Nucleus accumbens (tissue), 56 donors: ENCODE measurements around the gene MECP2.

Experiments used
- DNase-seq, 56 donors: peaks; one replicate each; lab custom pipeline; 2025; lab: John Stamatoyannopoulos, UW

MECP2 gene

GRCh38 chrX:154039577-154039976 lies 57.9 kb downstream of the MECP2 start:
- DNase-seq: no peak

GRCh38 chrX:154038656-154039055 lies 58.9 kb downstream of the MECP2 start:
- DNase-seq: no peak

GRCh38 chrX:154037754-154038153 lies 59.8 kb downstream of the MECP2 start:
- no peak for DNase-seq

- no peak for DNase-seq
Measured at GRCh38 chrX:154036513-154036912, 61.0 kb downstream of the MECP2 start.

- DNase-seq: no peak
Measured at GRCh38 chrX:154033848-154034247, 63.7 kb downstream of the MECP2 start.

GRCh38 chrX:154032653-154033052 lies 64.9 kb downstream of the MECP2 start:
- DNase-seq: no peak

GRCh38 chrX:154032160-154032559 lies 65.4 kb downstream of the MECP2 start:
- DNase-seq: no peak

GRCh38 chrX:154030715-154031305 lies 66.7 kb downstream of the MECP2 start:
- no peak for DNase-seq

- peak in 13 of 56 donors; percentile 2 to 32 (median 15) for DNase-seq
Measured at GRCh38 chrX:154030266-154030665, 67.3 kb downstream of the MECP2 start.

- DNase-seq: no peak
Measured at GRCh38 chrX:154029439-154029838, 68.1 kb downstream of the MECP2 start.

GRCh38 chrX:154028502-154029184 lies 68.9 kb downstream of the MECP2 start:
- no peak for DNase-seq

- no peak for DNase-seq
Measured at GRCh38 chrX:154027986-154028385, 69.5 kb downstream of the MECP2 start.

GRCh38 chrX:154027022-154027402 lies 70.5 kb downstream of the MECP2 start:
- no peak for DNase-seq

- no peak for DNase-seq
Measured at GRCh38 chrX:154026136-154027021, 71.1 kb downstream of the MECP2 start.

GRCh38 chrX:154025230-154025629 lies 72.3 kb downstream of the MECP2 start:
- DNase-seq: no peak

GRCh38 chrX:154024271-154024670 lies 73.2 kb downstream of the MECP2 start:
- DNase-seq: no peak

- no peak for DNase-seq
Measured at GRCh38 chrX:154023276-154024000, 74.1 kb downstream of the MECP2 start.

- DNase-seq: no peak
Measured at GRCh38 chrX:154022108-154022507, 75.4 kb downstream of the MECP2 start.

- DNase-seq: peak in 1 of 56 donors; percentile 4
Measured at GRCh38 chrX:154021131-154021611, 76.3 kb downstream of the MECP2 start.

- DNase-seq: no peak
Measured at GRCh38 chrX:154020536-154021115, 76.9 kb downstream of the MECP2 start.
